Left ventricle myocardium inferior (tissue), 1 donor: ENCODE measurements around the gene SLCO4A1. TPM values are rescaled to one million over a fixed set of nuclear protein-coding genes. Genes with fewer than 3 reads are reported as not detected.

Experiments used
- DNase-seq: peaks from one replicate; pipeline ENCODE4 v3.0.0-alpha.2; 2020
- H3K27ac ChIP-seq: fragments of 200-600 bp; replicated peaks from 2 replicates; pipeline ENCODE4 v1.8.0; 2021
- H3K27me3 ChIP-seq: fragments of 200-600 bp; 2 replicates; pipeline ENCODE4 v1.8.0; 2021; ENCODE audit warnings: low read depth
- H3K36me3 ChIP-seq: fragments of 200-600 bp; 2 replicates; pipeline ENCODE4 v1.8.0; 2021
- H3K4me1 ChIP-seq: fragments of 200-600 bp; 2 replicates; pipeline ENCODE4 v1.8.0; 2021
- H3K4me3 ChIP-seq: fragments of 200-600 bp; 2 replicates; pipeline ENCODE4 v1.8.0; 2021; ENCODE audit warnings: mild to moderate bottlenecking, moderate library complexity
- H3K9me3 ChIP-seq: fragments of 200-600 bp; replicated peaks from 2 replicates; pipeline ENCODE4 v1.8.0; 2021
- CTCF ChIP-seq: fragments of 200-600 bp; IDR thresholded peaks from 2 replicates; pipeline ENCODE4 v1.8.0; 2021; ENCODE audit warnings: antibody characterized with exemption, mild to moderate bottlenecking, borderline replicate concordance
- intact Hi-C: fragments of 100-400 bp; cut with micrococcal nuclease; formaldehyde crosslinking; loops from one replicate; pipeline ENCODE4 v1.11.0; 2022
- total RNA-seq: library from RNA; stranded (reverse); fragmentation: NEBNext Ultra II Directional; extraction: Animal tissue kit (Norgen Biotek cat#: 25700); gene quantifications from one replicate; pipeline ENCODE4 v1.2.1, GENCODE V29; 2021
- donor health status: DM: no; HTN: yes; CAD: no; lungs with severe emphysema.

The SLCO4A1 gene
- total RNA-seq, 1 donor from 2014 or later, result 12.7 TPM

GRCh38 chr20:62675156-62675876 lies 33.0 kb downstream of the SLCO4A1 start:
- Histone ChIP-seq H3K27me3 (peaks cover 41% of the 10 kb centered on the region), H3K36me3 (peaks cover 7% of the 10 kb centered on the region), H3K4me1 (no peaks in the 10 kb centered on the region), H3K27ac (no peak overlapping the region), H3K9me3 (peaks cover 9% of the 10 kb centered on the region), H3K4me3 (no peak overlapping the region)
- intact Hi-C loops, result no loop called here
- no peak for DNase-seq
- TF ChIP-seq CTCF, result no peak

GRCh38 chr20:62675877-62676260 lies 33.6 kb downstream of the SLCO4A1 start:
- H3K27ac ChIP-seq, result no peak overlapping the region
- H3K4me3 ChIP-seq, result no peak overlapping the region
- H3K9me3 ChIP-seq, result peaks cover 11% of the 10 kb centered on the region
- H3K27me3 ChIP-seq, result peaks cover 46% of the 10 kb centered on the region
- no peaks in the 10 kb centered on the region for H3K4me1 ChIP-seq
- no peak for TF ChIP-seq CTCF
- DNase-seq, result no peak
- peaks cover 2% of the 10 kb centered on the region for H3K36me3 ChIP-seq
- intact Hi-C loops, result no loop called here

DNA sequence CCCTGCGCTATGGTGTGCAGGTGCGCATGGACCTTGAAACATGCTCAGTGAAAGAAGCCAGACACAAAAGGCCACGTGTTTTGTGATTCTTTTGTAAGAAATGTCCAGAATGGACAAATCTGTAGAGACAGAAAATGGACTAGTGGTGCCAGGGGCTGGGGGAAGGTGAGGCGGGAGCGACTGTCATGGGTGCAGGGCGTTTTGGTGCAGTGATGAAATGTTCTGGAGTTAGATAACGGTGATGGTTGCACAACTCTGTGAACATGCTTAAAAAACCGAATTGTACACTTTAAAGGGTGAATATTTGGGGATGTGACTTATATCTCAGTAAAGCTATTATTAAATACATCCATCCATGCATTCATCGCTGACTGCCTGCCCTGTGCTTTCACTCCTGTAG lies 34.7 kb downstream of the SLCO4A1 start:
- Histone ChIP-seq H3K27me3 (peaks cover 57% of the 10 kb centered on the region), H3K36me3 (no peaks in the 10 kb centered on the region), H3K9me3 (peaks cover 11% of the 10 kb centered on the region), H3K4me1 (no peaks in the 10 kb centered on the region), H3K4me3 (no peak overlapping the region), H3K27ac (no peak overlapping the region)
- intact Hi-C loops, result no loop called here
- TF ChIP-seq CTCF, result no peak
- DNase-seq, result no peak

DNA sequence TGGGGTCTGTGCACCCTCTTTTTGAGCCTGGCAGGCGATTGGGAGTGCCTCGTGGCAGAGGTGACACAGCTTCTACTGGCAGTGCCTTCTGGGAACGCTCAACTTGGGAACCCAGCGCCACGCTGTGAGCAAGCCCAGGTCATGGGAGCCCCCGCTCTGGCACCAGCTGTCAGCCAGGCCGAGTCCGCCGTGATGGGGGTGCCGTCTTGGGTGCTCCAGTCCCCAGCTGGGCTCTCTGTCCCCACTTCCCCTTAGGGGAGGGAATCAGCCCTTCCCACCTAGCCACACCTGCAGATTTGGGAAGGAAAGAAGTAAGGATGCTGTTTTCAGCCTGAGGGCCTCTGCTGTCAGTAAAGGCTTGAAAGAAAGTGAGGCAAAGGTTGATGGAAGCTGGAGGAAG lies 35.4 kb downstream of the SLCO4A1 start:
- Histone ChIP-seq H3K4me3 (no peak overlapping the region), H3K27me3 (peaks cover 64% of the 10 kb centered on the region), H3K4me1 (no peaks in the 10 kb centered on the region), H3K9me3 (peaks cover 11% of the 10 kb centered on the region), H3K27ac (no peak overlapping the region), H3K36me3 (no peaks in the 10 kb centered on the region)
- intact Hi-C loops, result no loop called here
- TF ChIP-seq CTCF, result no peak
- DNase-seq, result no peak

GRCh38 chr20:62678553-62678952 lies 36.2 kb downstream of the SLCO4A1 start:
- Histone ChIP-seq H3K9me3 (peaks cover 11% of the 10 kb centered on the region), H3K27ac (no peak overlapping the region), H3K27me3 (peaks cover 73% of the 10 kb centered on the region), H3K4me3 (no peak overlapping the region), H3K4me1 (no peaks in the 10 kb centered on the region), H3K36me3 (no peaks in the 10 kb centered on the region)
- no peak for DNase-seq
- TF ChIP-seq CTCF, result no peak
- intact Hi-C loops, result no loop called here
